PFSK-1 (cell line): ENCODE results near the gene DAAM2.

Experiments used
- FOXP2 ChIP-seq: optimal IDR thresholded peaks from 2 replicates; pipeline ENCODE3; 2011; ENCODE audit warnings: borderline replicate concordance, control low read depth, inconsistent platforms; ENCODE audit not compliant: insufficient read depth; ENCODE audit errors: extremely low read length, extremely low read depth
- SIN3A ChIP-seq: IDR thresholded peaks from 2 replicates; pipeline ENCODE4 v1.6.1; 2012; ENCODE audit warnings: mild to moderate bottlenecking, low read length, moderate library complexity, borderline replicate concordance; ENCODE audit not compliant: insufficient read depth
- TAF1 ChIP-seq: IDR thresholded peaks from 2 replicates; pipeline ENCODE4 v1.6.1; 2012; ENCODE audit warnings: low read length, control low read depth, borderline replicate concordance; ENCODE audit not compliant: insufficient read depth

- TF ChIP-seq TAF1 (no peak), SIN3A (no peak), FOXP2 (no peak)
These were observed 140.3 kb downstream of the DAAM2 start for GRCh38 chr6:39932386-39932910.
